Neuronal stem cell (in vitro differentiated cells): ENCODE results near the gene PLXDC2.

ENCODE experiments used
- DNase-seq: peaks from one replicate; pipeline ENCODE4 v3.0.0-alpha.2; 2013; ENCODE audit warnings: low spot score
- H2AFZ ChIP-seq: one replicate; pipeline ENCODE4 v1.6.1; 2013; ENCODE audit warnings: mild to moderate bottlenecking, low read length, inconsistent platforms
- H2AK5ac ChIP-seq: 2 replicates; pipeline ENCODE4 v1.6.1; 2013; ENCODE audit warnings: low read depth, mild to moderate bottlenecking, inconsistent platforms, low read length, moderate library complexity, mixed read lengths
- H2BK120ac ChIP-seq: 2 replicates; pipeline ENCODE4 v1.6.1; 2013; ENCODE audit warnings: low read depth, mild to moderate bottlenecking, inconsistent platforms, low read length, moderate library complexity, mixed read lengths
- H2BK12ac ChIP-seq: one replicate; pipeline ENCODE4 v1.6.1; 2013; ENCODE audit warnings: low read length, inconsistent platforms
- H2BK15ac ChIP-seq: 2 replicates; pipeline ENCODE4 v1.6.1; 2013; ENCODE audit warnings: mild to moderate bottlenecking, low read length, inconsistent platforms, mixed read lengths
- H2BK5ac ChIP-seq: one replicate; pipeline ENCODE4 v1.6.1; 2013; ENCODE audit warnings: inconsistent platforms, mild to moderate bottlenecking, low read length, moderate library complexity
- H3K14ac ChIP-seq: one replicate; pipeline ENCODE4 v1.6.1; 2013; ENCODE audit warnings: low read length, inconsistent platforms
- H3K18ac ChIP-seq: 2 replicates; pipeline ENCODE4 v1.6.1; 2013; ENCODE audit warnings: low read length, inconsistent platforms
- H3K23ac ChIP-seq: 2 replicates; pipeline ENCODE4 v1.6.1; 2013; ENCODE audit warnings: low read depth, mild to moderate bottlenecking, mixed read lengths, low read length, inconsistent platforms; ENCODE audit not compliant: poor library complexity
- H3K27ac ChIP-seq: replicated peaks from 3 replicates; pipeline ENCODE4 v1.5.1; 2013; ENCODE audit warnings: low read length, inconsistent platforms
- H3K27me3 ChIP-seq, 3 experiments: 2 replicates each; pipeline ENCODE4 v1.6.1; 2013; ENCODE audit warnings: low read length in 3 of 3, mild to moderate bottlenecking in 2 of 3, inconsistent platforms in 1 of 3, low read depth in 1 of 3, mixed read lengths in 1 of 3, moderate library complexity in 1 of 3; ENCODE audit not compliant: control insufficient read depth in 3 of 3, insufficient read depth in 3 of 3
- H3K36me3 ChIP-seq, 2 donors: replicated peaks in 1 of 2; 2 replicates each; pipeline ENCODE4 v1.6.1; 2013; ENCODE audit warnings: low read length in 2 of 2; ENCODE audit not compliant: control insufficient read depth in 2 of 2, insufficient read depth in 2 of 2
- H3K4ac ChIP-seq: 2 replicates; pipeline ENCODE4 v1.6.1; 2013; ENCODE audit warnings: inconsistent platforms, mild to moderate bottlenecking, low read length, moderate library complexity
- H3K4me1 ChIP-seq, 2 donors: 1 replicate in 1 of 2; 2 replicates in 1 of 2; pipeline ENCODE4 v1.6.1; 2013; ENCODE audit warnings: low read length in 2 of 2, low read depth in 1 of 2; ENCODE audit not compliant: control insufficient read depth in 2 of 2, insufficient read depth in 1 of 2
- H3K4me2 ChIP-seq: one replicate; pipeline ENCODE4 v1.6.1; 2013; ENCODE audit warnings: mild to moderate bottlenecking, low read length, inconsistent platforms; ENCODE audit not compliant: insufficient read depth, poor library complexity, severe bottlenecking
- H3K4me3 ChIP-seq, 2 donors: 2 replicates each; pipeline ENCODE4 v1.5.1; 2013; ENCODE audit warnings: low read length in 2 of 2, mild to moderate bottlenecking in 2 of 2, inconsistent platforms in 1 of 2, moderate library complexity in 1 of 2
- H3K79me1 ChIP-seq: one replicate; pipeline ENCODE4 v1.6.1; 2013; ENCODE audit warnings: low read depth, mild to moderate bottlenecking, inconsistent platforms, low read length, moderate library complexity
- H3K9ac ChIP-seq: one replicate; pipeline ENCODE4 v1.6.1; 2013; ENCODE audit warnings: mild to moderate bottlenecking, low read depth, low read length, inconsistent platforms; ENCODE audit not compliant: poor library complexity
- H3K9me3 ChIP-seq, 2 donors: replicated peaks in 1 of 2; 2 replicates each; pipeline versions ENCODE3 to v1.6.1; 2013; ENCODE audit warnings: low read length in 2 of 2, mild to moderate bottlenecking in 2 of 2, inconsistent platforms in 1 of 2, low read depth in 1 of 2, mixed read lengths in 1 of 2, moderate library complexity in 1 of 2; ENCODE audit not compliant: control insufficient read depth in 2 of 2, insufficient read depth in 1 of 2
- H4K8ac ChIP-seq: one replicate; pipeline ENCODE4 v1.6.1; 2013; ENCODE audit warnings: low read depth, mild to moderate bottlenecking, inconsistent platforms, low read length, moderate library complexity
- H4K91ac ChIP-seq: one replicate; pipeline ENCODE4 v1.6.1; 2013; ENCODE audit warnings: low read length, low read depth, mild to moderate bottlenecking, inconsistent platforms; ENCODE audit not compliant: poor library complexity
- WGBS, 2 donors: extraction: QIAGEN DNeasy Blood & Tissue Kit; methylation state at CpG; one replicate each; pipeline ENCODE4 v1.1.7; 2013; ENCODE audit warnings: missing lambda C conversion rate in 2 of 2, mixed read lengths in 1 of 2; ENCODE audit not compliant: insufficient read length in 2 of 2, insufficient replicate concordance in 1 of 2; ENCODE audit errors: extremely low coverage in 2 of 2; 5-methylcytosine and 5-hydroxymethylcytosine counted together

Gene PLXDC2

GRCh38 chr10:19877466-19878255, 61.4 kb downstream of the PLXDC2 start:
- peaks cover 0 to 1% of the 10 kb centered on the region in 2 donors for H3K4me1 ChIP-seq
- no peak for DNase-seq
- no peak overlapping the region for H3K4me2 ChIP-seq
- H3K4me3 ChIP-seq: no peak overlapping the region
- H2BK12ac ChIP-seq: no peak overlapping the region
- H3K27me3 ChIP-seq: no peaks in the 10 kb centered on the region
- H3K23ac ChIP-seq: no peak overlapping the region
- no peak overlapping the region for H2BK5ac ChIP-seq
- H2AK5ac ChIP-seq: no peak overlapping the region
- no peak overlapping the region for H2BK120ac ChIP-seq
- no peaks in the 10 kb centered on the region for H3K9me3 ChIP-seq
- no peak overlapping the region for H4K8ac ChIP-seq
- no peak overlapping the region for H3K18ac ChIP-seq
- H4K91ac ChIP-seq: no peak overlapping the region
- H3K4ac ChIP-seq: no peak overlapping the region
- no peak overlapping the region for H2AFZ ChIP-seq
- no peak overlapping the region for H3K14ac ChIP-seq
- no peak overlapping the region for H3K9ac ChIP-seq
- no peaks in the 10 kb centered on the region for H3K79me1 ChIP-seq
- no peaks in the 10 kb centered on the region for H3K36me3 ChIP-seq
- H2BK15ac ChIP-seq: no peak overlapping the region
- no CpG with 5 or more reads among the region's 8 CpGs for whole genome bisulfite sequencing, 2 donors
- H3K27ac ChIP-seq: no peak overlapping the region

GRCh38 chr10:19882621-19883020, 66.4 kb downstream of the PLXDC2 start:
- Histone ChIP-seq H3K79me1 (no peaks in the 10 kb centered on the region), H3K9ac (no peak overlapping the region), H3K4me1 (peaks cover 0 to 1% of the 10 kb centered on the region in 2 donors), H2BK5ac (no peak overlapping the region), H3K4me2 (no peak overlapping the region), H3K14ac (no peak overlapping the region), H4K91ac (no peak overlapping the region), H3K27me3 (no peaks in the 10 kb centered on the region), H4K8ac (no peak overlapping the region), H3K4ac (no peak overlapping the region), H3K9me3 (no peaks in the 10 kb centered on the region), H2BK15ac (no peak overlapping the region), H2AK5ac (no peak overlapping the region), H2AFZ (no peak overlapping the region), H2BK120ac (no peak overlapping the region), H2BK12ac (no peak overlapping the region), H3K36me3 (no peaks in the 10 kb centered on the region), H3K4me3 (no peak overlapping the region), H3K23ac (no peak overlapping the region), H3K27ac (no peak overlapping the region), H3K18ac (no peak overlapping the region)
- DNase-seq: no peak
- WGBS, 2 donors: no CpG with 5 or more reads among the region's 5 CpGs

DNA sequence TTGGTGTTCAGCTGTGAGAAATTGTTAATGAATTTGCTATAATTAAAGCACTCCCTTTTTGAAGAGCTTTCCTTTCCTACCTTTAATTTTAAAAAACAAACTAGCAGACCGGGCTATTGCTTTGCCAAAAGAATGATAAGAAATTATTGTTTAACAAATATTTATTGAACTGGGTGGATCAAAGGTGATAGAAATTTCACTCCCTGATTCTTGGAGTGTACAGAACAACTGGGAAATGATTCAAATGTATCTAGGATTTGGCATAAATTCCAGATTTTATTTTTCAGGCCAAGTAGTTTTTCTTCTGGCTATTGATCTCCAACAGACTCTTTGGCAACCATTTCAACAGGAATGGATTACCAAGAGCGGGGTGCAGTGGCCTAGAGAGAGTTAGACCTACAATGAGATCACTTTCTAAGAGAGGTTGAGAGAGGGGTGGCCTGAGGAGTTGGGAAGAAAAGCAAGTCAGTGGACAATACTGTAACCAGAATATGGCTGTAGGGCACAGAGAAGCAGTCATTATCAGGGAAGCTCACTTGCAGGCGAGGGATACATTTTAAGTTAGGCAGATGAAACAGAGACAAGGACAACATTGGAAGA, 71.9 kb downstream of the PLXDC2 start:
- Histone ChIP-seq H4K91ac (no peak overlapping the region), H3K4ac (no peak overlapping the region), H2BK120ac (no peak overlapping the region), H3K79me1 (no peaks in the 10 kb centered on the region), H3K4me1 (peaks cover 3 to 6% of the 10 kb centered on the region in 2 donors), H3K9me3 (no peaks in the 10 kb centered on the region), H3K27me3 (no peaks in the 10 kb centered on the region), H3K9ac (no peak overlapping the region), H4K8ac (no peak overlapping the region), H2AFZ (no peak overlapping the region), H2BK12ac (no peak overlapping the region), H3K4me3 (no peak overlapping the region), H3K23ac (no peak overlapping the region), H2BK5ac (no peak overlapping the region), H2BK15ac (no peak overlapping the region), H2AK5ac (no peak overlapping the region), H3K36me3 (no peaks in the 10 kb centered on the region), H3K27ac (no peak overlapping the region), H3K14ac (no peak overlapping the region), H3K18ac (no peak overlapping the region), H3K4me2 (no peak overlapping the region)
- no CpG with 5 or more reads among the region's 3 CpGs for WGBS, 2 donors
- DNase-seq: no peak

GRCh38 chr10:19889256-19889655, 73.0 kb downstream of the PLXDC2 start:
- Histone ChIP-seq H3K4ac (no peak overlapping the region), H2BK12ac (no peak overlapping the region), H3K14ac (no peak overlapping the region), H3K79me1 (no peaks in the 10 kb centered on the region), H3K4me1 (peaks cover 3 to 6% of the 10 kb centered on the region in 2 donors), H3K4me3 (no peak overlapping the region), H2BK15ac (no peak overlapping the region), H3K18ac (no peak overlapping the region), H3K27ac (no peak overlapping the region), H2BK120ac (no peak overlapping the region), H4K91ac (no peak overlapping the region), H2AFZ (no peak overlapping the region), H3K9me3 (no peaks in the 10 kb centered on the region), H2BK5ac (no peak overlapping the region), H2AK5ac (no peak overlapping the region), H3K27me3 (no peaks in the 10 kb centered on the region), H3K9ac (no peak overlapping the region), H3K23ac (no peak overlapping the region), H4K8ac (no peak overlapping the region), H3K36me3 (no peaks in the 10 kb centered on the region), H3K4me2 (no peak overlapping the region)
- DNase-seq: no peak
- 100% methylated on average over 1 of the region's 2 CpGs; no CpG with 5 or more reads in 1 of the 2 donors for WGBS, 2 donors
